ENCODE results near the gene PLEKHA6.

DNA sequence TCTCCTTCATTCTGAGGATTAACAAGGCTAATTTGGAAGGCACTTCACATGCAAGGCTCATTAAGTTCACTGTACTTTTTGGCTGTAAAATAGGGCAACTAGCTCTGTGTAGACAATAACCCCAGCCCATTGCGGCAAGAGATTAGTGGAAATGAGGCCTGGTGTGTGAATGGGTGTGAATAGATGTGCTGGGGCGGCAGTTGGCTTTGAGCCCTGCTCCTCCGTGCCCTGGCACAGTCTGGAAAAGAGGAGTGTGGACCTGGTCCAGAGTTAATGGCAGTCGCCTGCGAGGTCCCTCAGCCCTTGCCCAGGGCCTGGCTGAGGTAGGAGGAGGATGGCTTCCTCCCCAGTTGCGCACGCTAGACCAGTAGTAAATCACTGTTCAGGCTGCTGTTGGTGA is 168.3 kb downstream of the PLEKHA6 start:
- TF ChIP-seq, protein P1, sequence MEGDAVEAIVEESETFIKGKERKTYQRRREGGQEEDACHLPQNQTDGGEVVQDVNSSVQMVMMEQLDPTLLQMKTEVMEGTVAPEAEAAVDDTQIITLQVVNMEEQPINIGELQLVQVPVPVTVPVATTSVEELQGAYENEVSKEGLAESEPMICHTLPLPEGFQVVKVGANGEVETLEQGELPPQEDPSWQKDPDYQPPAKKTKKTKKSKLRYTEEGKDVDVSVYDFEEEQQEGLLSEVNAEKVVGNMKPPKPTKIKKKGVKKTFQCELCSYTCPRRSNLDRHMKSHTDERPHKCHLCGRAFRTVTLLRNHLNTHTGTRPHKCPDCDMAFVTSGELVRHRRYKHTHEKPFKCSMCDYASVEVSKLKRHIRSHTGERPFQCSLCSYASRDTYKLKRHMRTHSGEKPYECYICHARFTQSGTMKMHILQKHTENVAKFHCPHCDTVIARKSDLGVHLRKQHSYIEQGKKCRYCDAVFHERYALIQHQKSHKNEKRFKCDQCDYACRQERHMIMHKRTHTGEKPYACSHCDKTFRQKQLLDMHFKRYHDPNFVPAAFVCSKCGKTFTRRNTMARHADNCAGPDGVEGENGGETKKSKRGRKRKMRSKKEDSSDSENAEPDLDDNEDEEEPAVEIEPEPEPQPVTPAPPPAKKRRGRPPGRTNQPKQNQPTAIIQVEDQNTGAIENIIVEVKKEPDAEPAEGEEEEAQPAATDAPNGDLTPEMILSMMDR (IDR thresholded peaks at IDR 0.05): no peak
- no peak for TF ChIP-seq POLR2A (IDR thresholded peaks at IDR 0.05)

All from right lobe of liver (tissue), 4 donors.